NCI-H345 (cell line): ENCODE results near the gene SLC39A8.
"Not testable (repeated sequence)": the region's sequence is repeated elsewhere in the genome, so short reads cannot be mapped to it uniquely, and the experiment has no call there.

Experiments used
- DNase-seq: peaks from one replicate; lab custom pipeline; 2025; lab: John Stamatoyannopoulos, UW

The SLC39A8 gene

GRCh38 chr4:102344954-102345794, at the start of gene SLC39A8:
Gene SLC39A8 (minus strand): TSS chr4:102345482. CDS start chr4:102344662, 820 bp downstream.
- peak; percentile 78 for DNase-seq

DNA sequence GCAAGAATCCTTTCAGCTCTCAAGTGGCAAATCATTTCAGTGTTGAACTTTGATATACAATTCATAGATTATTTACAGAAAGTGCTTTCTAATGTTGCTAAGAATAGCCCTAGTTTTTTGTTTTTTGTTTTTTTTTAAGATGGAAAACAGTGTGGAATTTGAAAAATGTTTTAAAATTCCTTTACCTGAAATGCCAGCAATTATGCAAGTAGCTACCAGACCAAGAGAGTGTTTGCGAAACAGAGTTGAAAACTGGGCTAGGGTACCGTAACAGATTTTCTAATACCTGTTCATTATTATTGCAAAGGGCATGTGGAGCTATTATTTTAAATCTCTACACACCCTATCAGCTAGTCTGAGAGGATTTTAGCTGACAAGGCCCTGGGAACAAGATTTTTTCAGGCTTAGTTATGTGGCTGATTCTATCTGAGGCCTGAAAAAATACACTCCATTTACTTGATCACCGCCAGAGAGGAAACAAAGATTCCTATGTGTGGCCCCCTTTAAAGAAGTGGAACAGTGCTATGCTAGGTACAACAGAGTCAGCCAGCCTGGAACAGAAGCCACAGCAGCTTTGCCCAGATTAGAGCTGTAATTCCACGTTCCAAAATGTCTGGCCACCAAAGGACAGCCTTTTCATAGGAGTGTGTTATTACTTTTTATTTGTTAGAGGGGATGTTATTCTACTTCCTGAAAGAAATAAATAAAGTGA, 46.9 kb upstream of the SLC39A8 start:
- no peak for DNase-seq

DNA sequence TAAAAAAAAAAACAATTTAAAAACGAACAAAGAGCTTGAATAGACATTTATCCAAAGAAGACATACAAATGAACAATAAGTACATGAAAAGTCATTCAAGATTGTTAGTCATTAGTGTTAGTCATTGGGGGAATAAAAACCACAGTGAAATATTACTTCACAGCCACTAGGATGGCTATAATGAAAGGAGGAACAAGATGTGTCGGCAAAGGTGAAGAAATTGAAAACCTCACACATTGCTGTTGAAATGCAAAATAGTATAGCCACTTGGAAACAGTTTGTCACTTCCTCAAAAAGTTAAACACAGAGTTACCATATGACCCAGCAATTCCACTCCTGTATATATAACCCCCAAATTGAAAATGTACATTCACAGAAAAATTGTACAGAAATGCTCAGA, 45.2 kb upstream of the SLC39A8 start:
- DNase-seq = no peak

DNA sequence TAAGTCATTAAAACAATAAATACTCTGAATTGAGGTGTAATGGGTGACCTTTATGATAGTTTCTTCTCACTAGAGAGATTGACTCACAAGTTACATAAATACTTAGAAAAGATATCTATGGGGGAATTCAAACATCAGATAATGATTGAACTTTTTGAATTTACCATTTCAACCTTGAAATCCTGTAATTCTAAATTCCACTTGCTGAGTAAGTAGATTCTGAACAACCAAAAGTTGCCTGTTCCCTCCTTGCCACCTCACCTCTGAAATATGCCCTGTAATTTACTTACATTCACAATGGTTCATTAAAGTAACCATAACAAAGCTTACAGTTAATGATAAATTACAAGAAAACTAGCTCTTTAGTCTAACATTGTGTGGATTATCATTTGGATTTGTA, 43.3 kb upstream of the SLC39A8 start:
- no peak for DNase-seq

DNA sequence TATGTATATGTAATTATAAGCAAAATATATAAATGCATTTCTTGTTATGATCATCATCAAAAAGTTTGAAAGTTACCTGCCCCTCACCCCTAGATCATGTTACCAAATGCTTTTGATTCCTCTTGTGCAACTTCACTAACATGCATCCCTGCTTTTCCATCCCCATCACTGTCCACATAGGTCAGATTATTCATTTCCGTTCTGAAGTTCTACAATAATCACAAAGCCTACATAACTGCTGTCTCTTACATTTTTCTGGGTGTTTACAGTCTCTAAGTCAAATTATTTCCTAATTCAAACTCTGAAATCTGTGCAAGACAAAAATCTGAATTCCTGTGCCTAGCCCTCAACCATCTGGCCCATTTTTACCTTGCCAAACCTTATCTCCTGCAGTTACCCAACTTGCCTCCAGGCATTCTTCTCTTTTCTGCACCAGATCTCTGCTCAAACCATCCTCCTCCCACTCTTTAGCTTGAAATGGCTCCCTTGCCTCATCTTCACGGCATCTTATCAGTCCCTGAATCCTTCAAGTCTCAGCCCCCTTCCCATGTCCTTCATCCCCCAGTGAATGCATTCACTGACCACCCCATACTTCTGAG, 42.4 kb upstream of the SLC39A8 start:
- no peak for DNase-seq

DNA sequence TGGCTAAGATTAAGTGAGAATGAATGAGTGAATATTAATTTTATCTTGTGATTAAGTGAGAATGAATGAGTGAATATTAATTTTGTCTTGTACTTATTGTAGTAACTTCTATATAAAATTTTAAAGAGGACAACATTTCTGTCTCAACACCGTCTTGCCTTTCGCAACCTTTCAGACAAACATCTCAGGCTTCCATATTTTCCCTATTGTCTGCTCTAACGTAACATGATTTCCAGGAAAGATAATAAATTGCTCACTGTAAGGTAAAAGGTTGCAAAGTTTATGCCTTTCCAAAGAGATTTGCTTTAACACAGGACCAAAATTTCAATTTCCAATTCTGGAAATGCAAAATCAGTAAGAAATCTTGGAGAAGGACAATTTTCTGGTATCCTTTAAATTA, 41.7 kb upstream of the SLC39A8 start:
- DNase-seq = no peak

GRCh38 chr4:102380253-102380652, 35.0 kb upstream of the SLC39A8 start:
- not testable (repeated sequence) for DNase-seq

- no peak for DNase-seq
Observed at GRCh38 chr4:102362922-102363432, 17.7 kb upstream of the SLC39A8 start.

- DNase-seq = no peak
Observed at GRCh38 chr4:102358128-102358527, 12.8 kb upstream of the SLC39A8 start.

DNA sequence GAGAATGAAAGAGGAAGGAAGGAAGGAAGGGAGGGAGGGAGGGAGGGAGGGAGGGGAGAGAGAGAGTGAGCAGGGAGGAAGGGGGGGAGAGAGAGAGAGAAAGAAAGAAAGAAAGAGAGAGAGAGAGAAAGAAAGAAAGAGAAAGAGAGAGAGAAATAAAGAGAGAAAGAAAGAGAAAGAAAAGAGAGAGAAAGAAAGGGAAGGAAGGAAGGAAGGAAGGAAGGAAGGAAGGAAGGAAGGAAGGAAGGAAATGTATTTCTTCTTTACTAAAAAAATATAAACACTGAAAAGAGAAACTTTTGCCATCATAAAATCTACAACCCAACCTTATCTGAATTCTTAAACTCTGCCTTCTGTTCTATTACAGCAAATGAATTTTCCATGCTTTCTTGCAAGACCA, 12.4 kb upstream of the SLC39A8 start:
- not testable (repeated sequence) for DNase-seq

DNA sequence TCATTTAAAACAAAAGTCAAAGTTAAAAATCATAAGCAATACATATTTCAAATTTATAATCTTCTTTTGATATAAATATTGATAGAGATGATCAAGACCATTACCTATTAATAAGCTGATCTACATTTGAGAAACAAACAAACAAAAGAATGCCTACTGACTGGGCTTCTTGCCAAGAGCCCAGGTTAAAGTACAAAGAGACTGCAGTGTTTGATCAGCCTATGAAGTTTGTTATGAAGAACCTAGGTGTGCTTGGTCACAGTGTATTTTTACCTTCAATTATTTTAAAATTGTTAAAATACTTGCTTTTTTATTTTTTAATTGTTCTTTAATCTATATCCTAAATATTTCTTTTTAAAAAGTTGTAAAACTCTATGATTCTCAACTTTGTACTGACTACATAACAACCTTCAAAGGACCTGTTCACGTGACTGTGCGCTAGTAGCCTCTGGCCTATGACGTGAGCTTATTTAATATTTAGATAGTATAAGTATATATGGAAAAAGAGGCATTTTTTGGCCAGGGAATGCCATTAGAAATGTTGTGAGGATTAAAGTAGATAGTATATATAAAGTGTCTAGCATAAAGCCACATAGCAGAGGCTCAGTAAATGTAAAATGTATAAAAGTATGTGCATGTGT, 11.4 kb upstream of the SLC39A8 start:
- DNase-seq = peak; percentile 26

- no peak for DNase-seq
Observed at GRCh38 chr4:102355748-102356147, 10.5 kb upstream of the SLC39A8 start.

- no peak for DNase-seq
Observed at GRCh38 chr4:102354671-102355454, 9.6 kb upstream of the SLC39A8 start.

DNA sequence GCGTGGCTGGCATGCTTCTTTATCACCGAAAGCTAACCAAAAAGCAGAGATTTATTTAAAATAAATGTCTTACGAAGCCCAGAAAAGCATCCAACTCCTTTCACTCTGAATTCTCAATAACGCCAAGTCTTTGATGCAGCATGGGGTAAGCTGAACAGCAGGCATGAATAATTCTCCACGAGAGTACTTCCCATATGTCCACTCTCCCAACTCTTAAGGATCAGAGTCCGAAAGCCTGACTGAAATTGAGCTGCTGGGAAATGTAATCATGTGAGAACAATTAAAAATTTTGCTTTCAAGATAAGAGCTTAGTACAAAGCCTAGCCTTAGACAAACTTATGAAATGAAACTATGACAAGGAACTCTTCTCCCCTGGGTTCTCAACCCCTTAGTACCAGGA, 7.5 kb upstream of the SLC39A8 start:
- DNase-seq = no peak

DNA sequence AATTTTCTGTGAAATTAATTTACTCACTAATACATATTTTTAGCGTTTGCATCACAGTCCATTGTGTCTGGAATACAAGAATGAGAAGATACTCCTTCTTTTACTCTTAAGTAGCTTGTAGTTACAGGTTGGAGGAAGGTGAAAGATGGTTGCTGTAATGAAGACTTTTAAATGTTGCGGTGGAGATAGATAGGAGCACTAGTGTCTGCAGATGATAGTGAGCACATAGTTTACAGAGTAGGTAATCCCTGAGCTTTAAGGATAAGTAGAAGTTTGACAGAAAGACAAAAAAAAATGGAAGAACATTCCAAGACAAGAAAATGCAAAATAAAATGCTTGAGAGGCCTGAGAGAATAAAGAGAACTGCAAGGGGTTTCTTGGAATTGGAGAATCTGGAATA, 5.4 kb upstream of the SLC39A8 start:
- no peak for DNase-seq

DNA sequence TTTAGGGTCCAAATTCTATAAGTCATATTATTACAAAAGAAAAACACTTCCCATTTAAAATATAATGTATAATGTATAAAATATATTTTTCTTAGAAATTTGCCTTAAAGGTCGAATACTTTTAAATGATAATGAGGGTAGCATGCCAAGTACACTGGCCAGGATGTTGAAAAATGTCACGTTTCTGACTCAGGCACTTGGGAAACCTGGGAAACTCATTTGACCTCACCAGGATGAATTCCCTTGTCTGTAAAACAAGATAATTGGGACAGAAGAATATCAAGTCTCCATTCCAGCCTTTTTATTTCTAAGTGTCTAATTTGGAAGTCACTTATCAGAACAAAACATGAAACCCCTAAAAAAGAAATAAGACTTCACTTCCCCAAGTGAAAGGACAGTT, 3.4 kb upstream of the SLC39A8 start:
- no peak for DNase-seq

- no peak for DNase-seq
Observed at GRCh38 chr4:102345795-102346100, 466 bp upstream of the SLC39A8 start.

- peak; percentile 54 for DNase-seq
Observed at GRCh38 chr4:102344520-102344953, 745 bp downstream of the SLC39A8 start.

GRCh38 chr4:102343964-102344519, 1.2 kb downstream of the SLC39A8 start:
- no peak for DNase-seq

GRCh38 chr4:102342404-102343074, 2.7 kb downstream of the SLC39A8 start:
- DNase-seq = no peak

GRCh38 chr4:102341201-102341600, 4.1 kb downstream of the SLC39A8 start:
- no peak for DNase-seq
